ENCODE measurements around the gene TARBP1. TPM values are rescaled to one million over a fixed set of nuclear protein-coding genes. Genes with fewer than 3 reads are reported as not detected.

TARBP1 gene
- total RNA-seq, 2 experiments from 2014 or later = 40.2 to 41.6 TPM

DNA sequence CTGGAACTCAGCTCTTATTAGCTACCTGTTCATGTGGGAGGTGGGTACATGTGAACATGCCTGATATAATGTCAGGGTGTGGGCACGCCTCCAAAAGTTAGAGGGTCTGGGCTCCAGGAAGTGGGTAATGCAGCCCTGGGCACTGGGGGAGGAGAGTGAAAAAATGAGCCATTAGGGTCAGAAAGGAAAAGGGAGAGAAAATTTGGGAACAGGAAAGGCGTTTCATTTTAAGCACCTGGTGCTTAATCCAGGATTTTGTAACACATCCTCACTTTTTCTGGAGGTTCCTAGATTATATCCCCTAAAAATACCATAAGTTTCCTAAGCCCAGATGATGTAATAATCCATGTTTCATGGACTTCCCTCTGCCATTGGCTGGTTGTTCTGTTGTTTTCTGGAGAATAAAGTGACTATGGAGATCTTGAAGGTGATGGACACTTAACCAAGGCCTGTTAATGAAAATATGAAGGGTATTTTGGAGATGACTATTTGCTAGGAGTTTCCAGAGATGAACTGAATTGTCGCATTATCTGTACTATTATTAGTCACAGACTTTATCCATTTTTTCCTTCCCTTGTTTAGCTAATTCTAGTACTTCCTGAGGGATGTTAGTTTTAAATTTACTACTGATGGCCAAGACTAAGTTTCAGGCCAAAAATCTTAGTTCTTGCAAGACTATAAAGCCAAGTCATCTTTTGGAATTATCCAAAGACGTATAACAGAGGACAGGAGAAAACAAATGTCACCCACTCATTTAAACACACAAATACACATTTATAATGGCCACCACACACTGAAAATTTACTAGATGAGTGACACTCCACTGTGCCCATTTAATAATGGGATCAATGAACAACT is 24.4 kb upstream of the TARBP1 start:
- Mint-ChIP-seq H3K9me3 (peaks cover 13% of the 10 kb centered on the region), H3K4me1 (ENCODE audit: low read depth) (peaks cover 70% of the 10 kb centered on the region), H3K36me3 (ENCODE audit: low read depth) (peaks cover 9% of the 10 kb centered on the region), H3K27ac (no peak overlapping the region), H3K27me3 (ENCODE audit: low read depth) (no peaks in the 10 kb centered on the region), H3K4me3 (no peak overlapping the region)
- DNase-seq = no peak
- CTCF ChIA-PET = interaction anchor here (0.6 to 1.8 kb wide), 3 partner anchors 16 to 580 kb away, joined by 5 to 7 read pairs (median 6); no protein-coding TSS in a partner anchor
- intact Hi-C loops (cut with micrococcal nuclease) = no loop called here

DNA sequence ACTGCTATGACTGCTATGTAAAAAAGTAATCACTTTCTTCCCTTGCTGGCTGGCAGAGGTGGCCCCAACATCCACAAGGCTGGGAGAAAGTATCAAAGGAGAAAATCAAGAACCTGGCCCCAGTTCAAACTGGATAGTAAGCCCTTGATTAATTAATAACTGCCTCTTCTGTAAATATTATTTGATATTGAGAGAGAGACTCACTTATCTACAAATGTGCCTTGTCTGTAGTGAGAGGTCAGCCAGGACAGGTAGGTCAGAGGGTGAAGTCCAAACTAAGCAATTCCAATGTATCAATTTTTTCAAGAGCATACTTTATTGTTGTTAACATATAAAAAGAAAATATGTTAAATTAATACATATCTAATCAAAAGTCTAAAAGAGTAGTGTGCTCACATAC is 23.8 kb upstream of the TARBP1 start:
- Mint-ChIP-seq H3K9me3 (peaks cover 13% of the 10 kb centered on the region), H3K27ac (no peak overlapping the region), H3K36me3 (ENCODE audit: low read depth) (peaks cover 9% of the 10 kb centered on the region), H3K4me1 (ENCODE audit: low read depth) (peaks cover 71% of the 10 kb centered on the region), H3K4me3 (no peak overlapping the region), H3K27me3 (ENCODE audit: low read depth) (no peaks in the 10 kb centered on the region)
- intact Hi-C loops (cut with micrococcal nuclease) = no loop called here
- DNase-seq = no peak
- CTCF ChIA-PET = no interaction called here

DNA sequence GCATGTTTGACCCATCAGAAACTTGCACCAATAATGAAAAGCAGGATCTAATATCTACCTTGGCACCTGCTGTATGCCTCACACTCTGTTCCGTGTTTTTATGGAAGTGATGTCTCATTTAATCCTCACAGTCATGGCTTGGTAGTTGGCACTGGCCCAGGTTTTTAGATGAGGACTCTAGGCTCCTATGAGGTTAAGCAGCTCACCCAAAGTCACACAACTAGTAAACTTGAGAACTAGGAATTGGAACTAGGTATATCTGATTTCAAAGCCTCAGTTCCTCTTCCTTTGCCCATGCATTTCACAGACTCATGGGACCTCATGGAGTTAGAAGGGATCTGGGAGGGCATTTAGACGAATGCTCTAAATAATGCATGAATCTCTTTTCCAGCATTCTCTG is 21.3 kb upstream of the TARBP1 start:
- H3K4me1 Mint-ChIP-seq (ENCODE audit: low read depth) = peaks cover 69% of the 10 kb centered on the region
- peaks cover 9% of the 10 kb centered on the region for H3K36me3 Mint-ChIP-seq (ENCODE audit: low read depth)
- peak overlapping the region; percentile 82 for H3K27ac Mint-ChIP-seq
- DNase-seq = peak; percentile 76
- H3K27me3 Mint-ChIP-seq (ENCODE audit: low read depth) = no peaks in the 10 kb centered on the region
- H3K4me3 Mint-ChIP-seq = no peak overlapping the region
- intact Hi-C loops (cut with micrococcal nuclease) = loop anchor here (2.0 kb wide), 2 partner anchors 273 to 471 kb away; no protein-coding TSS in a partner anchor
- CTCF ChIA-PET = interaction anchor here (0.6 to 2.8 kb wide), 17 partner anchors 11 to 596 kb away, joined by 3 to 26 read pairs (median 6); no protein-coding TSS in a partner anchor
- H3K9me3 Mint-ChIP-seq = peaks cover 13% of the 10 kb centered on the region

DNA sequence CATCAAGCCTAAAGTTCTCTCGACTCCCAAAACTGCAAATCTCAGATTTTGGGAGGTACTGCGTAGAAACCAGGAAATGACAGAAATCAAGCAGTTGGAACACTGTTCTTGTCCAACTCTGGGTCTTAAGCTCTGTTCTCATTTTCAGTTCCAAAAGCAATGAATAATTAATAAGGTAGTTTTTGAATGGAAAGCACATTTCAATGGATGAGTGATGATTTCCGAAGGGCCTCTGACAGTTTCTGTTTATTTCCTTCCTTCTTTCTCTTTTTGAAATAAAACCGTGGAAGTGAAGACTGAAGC is 20.9 kb upstream of the TARBP1 start:
- CTCF ChIA-PET = interaction anchor here (0.5 to 2.8 kb wide), 25 partner anchors 9 to 593 kb away, joined by 3 to 26 read pairs (median 4); no protein-coding TSS in a partner anchor
- Mint-ChIP-seq H3K27me3 (ENCODE audit: low read depth) (no peaks in the 10 kb centered on the region), H3K4me3 (no peak overlapping the region), H3K27ac (peak overlapping the region; percentile 82), H3K9me3 (peaks cover 13% of the 10 kb centered on the region), H3K36me3 (ENCODE audit: low read depth) (peaks cover 9% of the 10 kb centered on the region), H3K4me1 (ENCODE audit: low read depth) (peaks cover 69% of the 10 kb centered on the region)
- intact Hi-C loops (cut with micrococcal nuclease) = loop anchor here (1.0 to 2.0 kb wide), 7 partner anchors 99 to 1005 kb away; partner anchors contain the start of gene B3GALNT2
- no peak for DNase-seq

DNA sequence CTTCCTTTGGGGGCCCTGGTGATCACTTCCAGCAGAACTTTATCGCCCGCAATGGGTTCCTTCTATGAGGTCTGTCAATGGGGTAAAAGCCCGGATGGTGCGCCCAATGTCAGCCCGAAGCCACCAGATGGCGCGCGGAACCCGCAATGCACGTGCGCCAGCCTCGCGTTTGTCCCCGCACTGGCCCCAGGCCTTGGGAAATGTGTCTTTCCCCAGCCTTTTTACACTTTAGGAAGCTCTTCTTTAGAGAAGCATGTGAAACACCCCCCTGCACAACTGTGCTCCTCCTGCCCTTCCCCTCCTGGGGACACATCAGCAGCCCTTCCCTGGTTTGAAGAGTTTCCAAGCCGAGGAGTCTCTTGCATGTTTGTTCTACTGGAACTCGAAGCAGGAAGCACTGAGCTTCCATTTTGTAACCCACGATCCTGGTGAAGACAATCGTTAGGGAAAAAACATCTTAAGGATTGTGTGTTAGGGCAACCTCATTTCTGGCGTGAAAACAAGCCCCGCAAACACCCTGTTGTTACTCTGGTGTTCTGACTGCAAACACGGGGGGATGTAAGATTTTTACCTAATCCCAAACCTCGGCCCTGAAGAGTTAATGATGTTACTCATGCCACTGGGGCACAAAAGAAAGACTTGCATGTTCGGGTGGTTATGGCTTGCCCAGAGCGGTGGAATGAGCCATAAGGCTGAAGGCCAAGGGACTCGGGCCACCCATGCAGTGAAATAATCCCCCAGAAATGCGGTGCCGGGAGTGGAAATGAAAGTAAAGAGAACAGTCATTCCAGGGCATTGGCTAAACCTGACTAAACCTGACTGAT is 20.4 kb upstream of the TARBP1 start:
- Mint-ChIP-seq H3K4me1 (ENCODE audit: low read depth) (peaks cover 64% of the 10 kb centered on the region), H3K36me3 (ENCODE audit: low read depth) (peaks cover 8% of the 10 kb centered on the region), H3K27ac (peak overlapping the region; percentile 82), H3K9me3 (peaks cover 7% of the 10 kb centered on the region), H3K27me3 (ENCODE audit: low read depth) (no peaks in the 10 kb centered on the region), H3K4me3 (no peak overlapping the region)
- CTCF ChIA-PET = interaction anchor here (0.5 to 2.8 kb wide), 28 partner anchors 8 to 594 kb away, joined by 3 to 26 read pairs (median 4); no protein-coding TSS in a partner anchor
- intact Hi-C loops (cut with micrococcal nuclease) = loop anchor here (1.0 to 2.0 kb wide), 5 partner anchors 100 to 1005 kb away; partner anchors contain the start of gene B3GALNT2
- DNase-seq = peak; percentile 92

DNA sequence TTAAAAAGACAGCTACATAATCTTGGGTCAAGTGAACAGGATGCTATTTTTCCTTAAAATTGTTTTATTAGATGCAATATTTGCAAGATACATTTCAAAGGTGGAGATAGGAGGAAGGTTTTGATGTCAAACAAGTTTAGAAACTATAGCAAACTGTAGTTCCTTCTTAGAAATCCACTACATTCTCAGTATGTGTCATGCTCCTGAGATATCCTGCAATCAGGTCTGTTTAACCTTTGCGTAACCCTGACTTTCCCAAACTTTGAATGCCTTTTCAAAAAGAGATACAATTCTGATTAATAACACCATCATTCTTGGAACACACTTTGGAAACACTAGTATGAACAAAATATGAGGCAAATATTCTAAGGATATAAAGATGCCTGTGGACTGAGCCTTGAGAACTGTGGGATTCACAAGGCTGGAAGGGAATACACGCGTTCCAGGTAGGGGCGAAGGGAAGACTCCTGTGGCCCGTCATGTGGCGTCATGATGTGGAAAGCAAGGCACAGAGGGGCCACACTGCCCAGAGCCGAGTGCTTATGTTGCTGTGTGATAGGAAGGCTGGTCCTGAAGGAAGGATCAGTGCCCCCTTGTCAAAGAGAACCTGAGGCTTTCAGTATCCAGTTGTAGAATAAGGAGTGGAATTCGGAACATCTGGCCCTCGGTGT is 19.6 kb upstream of the TARBP1 start:
- Mint-ChIP-seq H3K36me3 (ENCODE audit: low read depth) (peaks cover 7% of the 10 kb centered on the region), H3K27me3 (ENCODE audit: low read depth) (no peaks in the 10 kb centered on the region), H3K9me3 (no peaks in the 10 kb centered on the region), H3K27ac (no peak overlapping the region), H3K4me1 (ENCODE audit: low read depth) (peaks cover 56% of the 10 kb centered on the region), H3K4me3 (no peak overlapping the region)
- intact Hi-C loops (cut with micrococcal nuclease) = loop anchor here (1.0 to 2.0 kb wide), 5 partner anchors 101 to 1006 kb away; partner anchors contain the start of gene B3GALNT2
- CTCF ChIA-PET = interaction anchor here (0.7 to 2.8 kb wide), 18 partner anchors 9 to 595 kb away, joined by 3 to 26 read pairs (median 5); no protein-coding TSS in a partner anchor
- no peak for DNase-seq

DNA sequence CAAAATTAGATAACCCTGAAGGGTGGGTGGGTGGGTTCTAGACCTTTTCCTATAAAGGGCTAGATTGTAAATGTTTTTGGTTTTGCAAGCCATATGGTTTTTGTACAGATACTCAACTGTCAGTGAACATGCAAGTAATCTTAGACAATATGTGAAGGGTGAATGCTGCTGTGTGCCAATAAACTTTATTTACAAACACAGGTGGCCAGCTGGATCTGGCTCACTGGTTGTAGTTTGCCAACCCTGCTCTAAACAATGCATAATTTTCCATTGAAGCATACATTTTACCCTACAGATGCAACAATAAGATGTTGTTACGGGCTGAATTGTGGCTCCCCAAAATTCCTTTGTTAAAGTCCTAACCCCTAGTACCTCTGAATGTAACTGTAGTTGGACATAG is 18.6 kb upstream of the TARBP1 start:
- peaks cover 50% of the 10 kb centered on the region for H3K4me1 Mint-ChIP-seq (ENCODE audit: low read depth)
- H3K27ac Mint-ChIP-seq = no peak overlapping the region
- intact Hi-C loops (cut with micrococcal nuclease) = no loop called here
- H3K4me3 Mint-ChIP-seq = no peak overlapping the region
- H3K36me3 Mint-ChIP-seq (ENCODE audit: low read depth) = peaks cover 6% of the 10 kb centered on the region
- DNase-seq = no peak
- H3K9me3 Mint-ChIP-seq = no peaks in the 10 kb centered on the region
- CTCF ChIA-PET = interaction anchor here (0.6 to 2.1 kb wide), 4 partner anchors 20 to 514 kb away, joined by 3 to 8 read pairs (median 3); no protein-coding TSS in a partner anchor
- no peaks in the 10 kb centered on the region for H3K27me3 Mint-ChIP-seq (ENCODE audit: low read depth)

DNA sequence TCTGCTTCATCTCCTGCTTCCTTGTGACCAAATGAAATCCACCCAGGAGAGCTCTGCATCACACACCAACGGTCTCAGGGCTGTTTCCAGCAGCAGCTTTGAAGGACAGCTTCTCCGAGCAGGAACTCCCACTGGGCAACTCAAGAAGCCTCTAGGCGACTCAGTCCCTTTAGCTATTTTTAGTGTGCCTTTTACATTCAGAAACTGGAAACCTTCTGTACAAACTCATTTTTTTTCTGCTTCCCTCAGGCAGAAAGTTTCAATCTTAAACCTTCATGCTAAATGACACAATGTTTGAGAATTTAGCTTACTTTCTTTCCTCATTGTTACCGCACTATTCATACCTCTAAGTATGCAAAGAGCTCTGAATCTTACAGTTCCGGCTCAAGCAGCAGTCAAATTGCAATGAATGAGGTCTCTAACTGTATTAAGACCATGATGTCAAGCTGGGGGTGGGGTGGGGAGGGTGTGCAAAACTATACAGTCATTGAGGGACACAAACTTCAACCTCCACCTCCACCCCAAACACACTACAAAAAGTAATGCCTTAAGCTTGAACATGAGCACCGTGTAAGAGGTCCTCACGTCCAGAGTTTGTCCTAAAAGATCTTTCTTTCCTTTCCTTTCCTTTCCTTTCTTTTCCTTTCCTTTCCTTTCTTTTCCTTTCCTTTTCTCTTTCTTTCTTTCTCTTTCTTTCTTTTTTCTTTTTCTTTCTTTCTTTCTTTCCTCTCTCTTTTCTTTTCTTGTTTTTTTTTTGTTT is 16.4 kb upstream of the TARBP1 start:
- Mint-ChIP-seq H3K27me3 (ENCODE audit: low read depth) (no peaks in the 10 kb centered on the region), H3K27ac (peak overlapping the region; percentile 72), H3K4me1 (ENCODE audit: low read depth) (peaks cover 39% of the 10 kb centered on the region), H3K36me3 (ENCODE audit: low read depth) (no peaks in the 10 kb centered on the region), H3K4me3 (no peak overlapping the region), H3K9me3 (no peaks in the 10 kb centered on the region)
- intact Hi-C loops (cut with micrococcal nuclease) = loop anchor here (1.0 kb wide), 1 partner anchor 520 kb away; no protein-coding TSS in a partner anchor
- DNase-seq = peak; percentile 68
- CTCF ChIA-PET = interaction anchor here (0.6 to 2.3 kb wide), 10 partner anchors 9 to 598 kb away, joined by 3 to 13 read pairs (median 4); no protein-coding TSS in a partner anchor

DNA sequence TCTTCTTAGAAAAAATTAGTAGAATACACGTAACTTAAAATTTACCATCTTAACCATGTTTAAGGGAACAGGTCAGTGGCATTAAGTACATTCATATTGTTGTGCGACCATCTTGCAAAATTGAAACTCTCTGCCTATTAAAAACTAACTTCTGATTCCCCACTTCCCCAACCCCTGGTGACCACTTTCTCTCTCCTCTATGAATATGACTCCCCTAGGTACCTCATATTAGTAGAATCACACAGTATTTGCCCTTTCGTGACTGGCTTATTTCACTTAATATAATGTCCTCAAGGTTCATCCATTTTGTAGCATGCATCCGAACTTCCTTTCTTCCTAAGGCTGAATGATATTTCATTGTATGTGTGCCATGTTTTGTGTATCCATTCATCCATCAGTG is 15.1 kb upstream of the TARBP1 start:
- intact Hi-C loops (cut with micrococcal nuclease) = no loop called here
- DNase-seq = no peak
- Mint-ChIP-seq H3K4me1 (ENCODE audit: low read depth) (peaks cover 33% of the 10 kb centered on the region), H3K27me3 (ENCODE audit: low read depth) (no peaks in the 10 kb centered on the region), H3K27ac (no peak overlapping the region), H3K9me3 (no peaks in the 10 kb centered on the region), H3K4me3 (no peak overlapping the region), H3K36me3 (ENCODE audit: low read depth) (no peaks in the 10 kb centered on the region)
- CTCF ChIA-PET = no interaction called here

DNA sequence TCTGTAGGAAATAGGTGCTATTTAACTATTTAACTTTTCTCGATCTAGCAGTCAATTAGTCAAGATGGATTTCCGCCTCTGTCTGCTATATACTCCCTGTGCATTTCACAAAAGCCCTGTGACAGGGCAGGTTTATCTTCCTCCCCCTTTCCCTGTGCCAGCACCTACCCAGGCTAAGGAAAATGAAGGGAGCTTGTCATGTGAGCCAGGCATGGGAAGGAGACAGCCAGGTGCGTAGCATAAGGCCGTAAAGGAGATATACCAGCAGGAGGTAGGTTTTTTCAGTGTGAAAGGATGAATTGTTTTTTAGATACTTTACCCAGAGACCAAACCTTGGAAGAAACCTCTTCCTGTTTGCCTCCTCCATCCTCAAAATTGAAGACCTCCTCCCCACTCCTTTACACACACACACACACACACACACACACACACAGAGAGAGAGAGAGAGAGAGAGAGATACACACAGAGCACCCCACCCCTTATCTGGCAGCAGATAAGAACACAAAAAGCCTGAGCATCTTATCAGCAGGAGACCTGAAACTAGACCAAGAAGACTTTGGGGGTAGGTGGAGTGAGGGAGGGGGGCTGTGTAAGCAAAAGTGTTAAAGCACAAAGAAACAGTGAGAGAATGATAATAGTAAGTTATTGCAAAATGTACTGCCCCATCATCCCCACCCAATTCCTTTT is 12.0 kb upstream of the TARBP1 start:
- peaks cover 50% of the 10 kb centered on the region for H3K4me1 Mint-ChIP-seq (ENCODE audit: low read depth)
- no peaks in the 10 kb centered on the region for H3K36me3 Mint-ChIP-seq (ENCODE audit: low read depth)
- CTCF ChIA-PET = interaction anchor here (0.6 to 0.7 kb wide), 2 partner anchors 8 to 56 kb away, joined by 3 read pairs; no protein-coding TSS in a partner anchor
- intact Hi-C loops (cut with micrococcal nuclease) = no loop called here
- no peaks in the 10 kb centered on the region for H3K27me3 Mint-ChIP-seq (ENCODE audit: low read depth)
- H3K4me3 Mint-ChIP-seq = no peak overlapping the region
- H3K9me3 Mint-ChIP-seq = no peaks in the 10 kb centered on the region
- H3K27ac Mint-ChIP-seq = no peak overlapping the region
- no peak for DNase-seq

All from activated naive CD4-positive, alpha-beta T cell treated with anti-CD3 and anti-CD28 coated beads for 36 hours (primary cell).